Right forelimb (tissue), 1 donor: ENCODE results near the gene PROC.

Source experiments
- DNase-seq: peaks from one replicate; pipeline ENCODE4 v3.0.0-alpha.2; 2018

The PROC gene

GRCh38 chr2:127414638-127415592 is 3.3 kb upstream of the PROC start:
- no peak for DNase-seq

GRCh38 chr2:127415593-127416505 is 2.4 kb upstream of the PROC start:
- DNase-seq: peak; percentile 62

GRCh38 chr2:127416506-127417001 is 1.7 kb upstream of the PROC start:
- DNase-seq: no peak

- no peak for DNase-seq
Measured at GRCh38 chr2:127417406-127417805, 821 bp upstream of the PROC start.

DNA sequence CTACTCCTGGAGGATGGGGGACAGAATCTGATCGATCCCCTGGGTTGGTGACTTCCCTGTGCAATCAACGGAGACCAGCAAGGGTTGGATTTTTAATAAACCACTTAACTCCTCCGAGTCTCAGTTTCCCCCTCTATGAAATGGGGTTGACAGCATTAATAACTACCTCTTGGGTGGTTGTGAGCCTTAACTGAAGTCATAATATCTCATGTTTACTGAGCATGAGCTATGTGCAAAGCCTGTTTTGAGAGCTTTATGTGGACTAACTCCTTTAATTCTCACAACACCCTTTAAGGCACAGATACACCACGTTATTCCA is 844 bp downstream of the PROC start:
- DNase-seq: no peak

DNA sequence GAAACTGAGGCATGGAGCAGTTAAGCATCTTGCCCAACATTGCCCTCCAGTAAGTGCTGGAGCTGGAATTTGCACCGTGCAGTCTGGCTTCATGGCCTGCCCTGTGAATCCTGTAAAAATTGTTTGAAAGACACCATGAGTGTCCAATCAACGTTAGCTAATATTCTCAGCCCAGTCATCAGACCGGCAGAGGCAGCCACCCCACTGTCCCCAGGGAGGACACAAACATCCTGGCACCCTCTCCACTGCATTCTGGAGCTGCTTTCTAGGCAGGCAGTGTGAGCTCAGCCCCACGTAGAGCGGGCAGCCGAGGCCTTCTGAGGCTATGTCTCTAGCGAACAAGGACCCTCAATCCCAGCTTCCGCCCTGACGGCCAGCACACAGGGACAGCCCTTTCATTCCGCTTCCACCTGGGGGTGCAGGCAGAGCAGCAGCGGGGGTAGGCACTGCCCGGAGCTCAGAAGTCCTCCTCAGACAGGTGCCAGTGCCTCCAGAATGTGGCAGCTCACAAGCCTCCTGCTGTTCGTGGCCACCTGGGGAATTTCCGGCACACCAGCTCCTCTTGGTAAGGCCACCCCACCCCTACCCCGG is 1.3 kb downstream of the PROC start:
- DNase-seq: no peak

DNA sequence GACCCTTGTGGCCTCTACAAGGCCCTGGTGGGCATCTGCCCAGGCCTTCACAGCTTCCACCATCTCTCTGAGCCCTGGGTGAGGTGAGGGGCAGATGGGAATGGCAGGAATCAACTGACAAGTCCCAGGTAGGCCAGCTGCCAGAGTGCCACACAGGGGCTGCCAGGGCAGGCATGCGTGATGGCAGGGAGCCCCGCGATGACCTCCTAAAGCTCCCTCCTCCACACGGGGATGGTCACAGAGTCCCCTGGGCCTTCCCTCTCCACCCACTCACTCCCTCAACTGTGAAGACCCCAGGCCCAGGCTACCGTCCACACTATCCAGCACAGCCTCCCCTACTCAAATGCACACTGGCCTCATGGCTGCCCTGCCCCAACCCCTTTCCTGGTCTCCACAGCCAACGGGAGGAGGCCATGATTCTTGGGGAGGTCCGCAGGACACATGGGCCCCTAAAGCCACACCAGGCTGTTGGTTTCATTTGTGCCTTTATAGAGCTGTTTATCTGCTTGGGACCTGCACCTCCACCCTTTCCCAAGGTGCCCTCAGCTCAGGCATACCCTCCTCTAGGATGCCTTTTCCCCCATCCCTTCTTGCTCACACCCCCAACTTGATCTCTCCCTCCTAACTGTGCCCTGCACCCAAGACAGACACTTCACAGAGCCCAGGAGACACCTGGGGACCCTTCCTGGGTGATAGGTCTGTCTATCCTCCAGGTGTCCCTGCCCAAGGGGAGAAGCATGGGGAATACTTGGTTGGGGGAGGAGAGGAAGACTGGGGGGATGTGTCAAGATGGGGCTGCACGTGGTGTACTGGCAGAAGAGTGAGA is 2.0 kb downstream of the PROC start:
- no peak for DNase-seq

GRCh38 chr2:127421116-127421800 is 3.0 kb downstream of the PROC start:
- no peak for DNase-seq

- DNase-seq: no peak
Measured at GRCh38 chr2:127421871-127422558, 3.8 kb downstream of the PROC start.

- DNase-seq: peak; percentile 58
Measured at GRCh38 chr2:127422559-127423477, 4.6 kb downstream of the PROC start.

GRCh38 chr2:127423478-127423843 is 5.2 kb downstream of the PROC start:
- DNase-seq: no peak

- DNase-seq: no peak
Measured at GRCh38 chr2:127423880-127424279, 5.7 kb downstream of the PROC start.

DNA sequence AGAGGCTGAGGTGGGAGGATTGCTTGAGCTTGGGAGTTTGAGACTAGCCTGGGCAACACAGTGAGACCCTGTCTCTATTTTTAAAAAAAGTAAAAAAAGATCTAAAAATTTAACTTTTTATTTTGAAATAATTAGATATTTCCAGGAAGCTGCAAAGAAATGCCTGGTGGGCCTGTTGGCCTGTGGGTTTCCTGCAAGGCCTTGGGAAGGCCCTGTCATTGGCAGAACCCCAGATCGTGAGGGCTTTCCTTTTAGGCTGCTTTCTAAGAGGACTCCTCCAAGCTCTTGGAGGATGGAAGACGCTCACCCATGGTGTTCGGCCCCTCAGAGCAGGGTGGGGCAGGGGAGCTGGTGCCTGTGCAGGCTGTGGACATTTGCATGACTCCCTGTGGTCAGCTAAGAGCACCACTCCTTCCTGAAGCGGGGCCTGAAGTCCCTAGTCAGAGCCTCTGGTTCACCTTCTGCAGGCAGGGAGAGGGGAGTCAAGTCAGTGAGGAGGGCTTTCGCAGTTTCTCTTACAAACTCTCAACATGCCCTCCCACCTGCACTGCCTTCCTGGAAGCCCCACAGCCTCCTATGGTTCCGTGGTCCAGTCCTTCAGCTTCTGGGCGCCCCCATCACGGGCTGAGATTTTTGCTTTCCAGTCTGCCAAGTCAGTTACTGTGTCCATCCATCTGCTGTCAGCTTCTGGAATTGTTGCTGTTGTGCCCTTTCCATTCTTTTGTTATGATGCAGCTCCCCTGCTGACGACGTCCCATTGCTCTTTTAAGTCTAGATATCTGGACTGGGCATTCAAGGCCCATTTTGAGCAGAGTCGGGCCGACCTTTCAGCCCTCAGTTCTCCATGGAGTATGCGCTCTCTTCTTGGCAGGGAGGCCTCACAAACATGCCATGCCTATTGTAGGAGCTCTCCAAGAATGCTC is 6.6 kb downstream of the PROC start:
- DNase-seq: no peak

DNA sequence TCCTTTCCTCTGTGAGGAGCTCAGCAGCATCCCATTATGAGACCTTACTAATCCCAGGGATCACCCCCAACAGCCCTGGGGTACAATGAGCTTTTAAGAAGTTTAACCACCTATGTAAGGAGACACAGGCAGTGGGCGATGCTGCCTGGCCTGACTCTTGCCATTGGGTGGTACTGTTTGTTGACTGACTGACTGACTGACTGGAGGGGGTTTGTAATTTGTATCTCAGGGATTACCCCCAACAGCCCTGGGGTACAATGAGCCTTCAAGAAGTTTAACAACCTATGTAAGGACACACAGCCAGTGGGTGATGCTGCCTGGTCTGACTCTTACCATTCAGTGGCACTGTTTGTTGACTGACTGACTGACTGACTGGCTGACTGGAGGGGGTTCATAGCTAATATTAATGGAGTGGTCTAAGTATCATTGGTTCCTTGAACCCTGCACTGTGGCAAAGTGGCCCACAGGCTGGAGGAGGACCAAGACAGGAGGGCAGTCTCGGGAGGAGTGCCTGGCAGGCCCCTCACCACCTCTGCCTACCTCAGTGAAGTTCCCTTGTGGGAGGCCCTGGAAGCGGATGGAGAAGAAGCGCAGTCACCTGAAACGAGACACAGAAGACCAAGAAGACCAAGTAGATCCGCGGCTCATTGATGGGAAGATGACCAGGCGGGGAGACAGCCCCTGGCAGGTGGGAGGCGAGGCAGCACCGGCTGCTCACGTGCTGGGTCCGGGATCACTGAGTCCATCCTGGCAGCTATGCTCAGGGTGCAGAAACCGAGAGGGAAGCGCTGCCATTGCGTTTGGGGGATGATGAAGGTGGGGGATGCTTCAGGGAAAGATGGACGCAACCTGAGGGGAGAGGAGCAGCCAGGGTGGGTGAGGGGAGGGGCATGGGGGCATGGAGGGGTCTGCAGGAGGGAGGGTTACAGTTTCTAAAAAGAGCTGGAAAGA is 7.6 kb downstream of the PROC start:
- DNase-seq: no peak

DNA sequence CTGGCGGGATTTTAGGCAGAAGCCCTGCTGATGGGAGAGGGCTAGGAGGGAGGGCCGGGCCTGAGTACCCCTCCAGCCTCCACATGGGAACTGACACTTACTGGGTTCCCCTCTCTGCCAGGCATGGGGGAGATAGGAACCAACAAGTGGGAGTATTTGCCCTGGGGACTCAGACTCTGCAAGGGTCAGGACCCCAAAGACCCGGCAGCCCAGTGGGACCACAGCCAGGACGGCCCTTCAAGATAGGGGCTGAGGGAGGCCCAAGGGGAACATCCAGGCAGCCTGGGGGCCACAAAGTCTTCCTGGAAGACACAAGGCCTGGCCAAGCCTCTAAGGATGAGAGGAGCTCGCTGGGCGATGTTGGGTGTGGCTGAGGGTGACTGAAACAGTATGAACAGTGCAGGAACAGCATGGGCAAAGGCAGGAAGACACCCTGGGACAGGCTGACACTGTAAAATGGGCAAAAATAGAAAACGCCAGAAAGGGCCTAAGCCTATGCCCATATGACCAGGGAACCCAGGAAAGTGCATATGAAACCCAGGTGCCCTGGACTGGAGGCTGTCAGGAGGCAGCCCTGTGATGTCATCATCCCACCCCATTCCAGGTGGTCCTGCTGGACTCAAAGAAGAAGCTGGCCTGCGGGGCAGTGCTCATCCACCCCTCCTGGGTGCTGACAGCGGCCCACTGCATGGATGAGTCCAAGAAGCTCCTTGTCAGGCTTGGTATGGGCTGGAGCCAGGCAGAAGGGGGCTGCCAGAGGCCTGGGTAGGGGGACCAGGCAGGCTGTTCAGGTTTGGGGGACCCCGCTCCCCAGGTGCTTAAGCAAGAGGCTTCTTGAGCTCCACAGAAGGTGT is 8.5 kb downstream of the PROC start:
- DNase-seq: no peak

DNA sequence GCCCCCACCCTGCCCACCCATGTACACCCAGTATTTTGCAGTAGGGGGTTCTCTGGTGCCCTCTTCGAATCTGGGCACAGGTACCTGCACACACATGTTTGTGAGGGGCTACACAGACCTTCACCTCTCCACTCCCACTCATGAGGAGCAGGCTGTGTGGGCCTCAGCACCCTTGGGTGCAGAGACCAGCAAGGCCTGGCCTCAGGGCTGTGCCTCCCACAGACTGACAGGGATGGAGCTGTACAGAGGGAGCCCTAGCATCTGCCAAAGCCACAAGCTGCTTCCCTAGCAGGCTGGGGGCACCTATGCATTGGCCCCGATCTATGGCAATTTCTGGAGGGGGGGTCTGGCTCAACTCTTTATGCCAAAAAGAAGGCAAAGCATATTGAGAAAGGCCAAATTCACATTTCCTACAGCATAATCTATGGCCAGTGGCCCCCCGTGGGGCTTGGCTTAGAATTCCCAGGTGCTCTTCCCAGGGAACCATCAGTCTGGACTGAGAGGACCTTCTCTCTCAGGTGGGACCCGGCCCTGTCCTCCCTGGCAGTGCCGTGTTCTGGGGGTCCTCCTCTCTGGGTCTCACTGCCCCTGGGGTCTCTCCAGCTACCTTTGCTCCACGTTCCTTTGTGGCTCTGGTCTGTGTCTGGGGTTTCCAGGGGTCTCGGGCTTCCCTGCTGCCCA is 9.3 kb downstream of the PROC start:
- DNase-seq: no peak
